ENCODE data around the gene OBP2A. TPM values are rescaled to one million over a fixed set of nuclear protein-coding genes. Genes with fewer than 3 reads are reported as not detected.

The OBP2A gene
- total RNA-seq, 1 experiment from 2014 or later = not detected

- no peak overlapping the region for H2BK12ac ChIP-seq (ENCODE audit: insufficient read length, low read depth, low read length)
- H4K5ac ChIP-seq (ENCODE audit: insufficient read length, low read depth, low read length) = no peak overlapping the region
- no peaks in the 10 kb centered on the region for H3K79me2 ChIP-seq (ENCODE audit: insufficient read depth, low read length)
- H3K27ac Mint-ChIP-seq = no peak overlapping the region
- H3K36me3 Mint-ChIP-seq (ENCODE audit: insufficient read depth in 1 of 3, low read depth in 3 of 3) = no peaks in the 10 kb centered on the region
- peaks cover 4% of the 10 kb centered on the region; the same call in 1 of the 2 replicates for H3K27me3 Mint-ChIP-seq (ENCODE audit: low read depth)
- no peak overlapping the region for H2BK15ac ChIP-seq (ENCODE audit: low read depth, low read length)
- H2BK20ac ChIP-seq (ENCODE audit: low read depth, low read length, poor library complexity, severe bottlenecking) = no peak overlapping the region
- H3K9me3 Mint-ChIP-seq = peaks cover 0 to 3% of the 10 kb centered on the region in 2 experiments; a peak in 1 of 5 replicates
- H3K4me1 Mint-ChIP-seq = peaks cover 5 to 11% of the 10 kb centered on the region in 2 experiments; a peak in 2 of 4 replicates
- no peak overlapping the region for H3K14ac ChIP-seq (ENCODE audit: insufficient read depth, low read length)
- no peaks in the 10 kb centered on the region for H3K23me2 ChIP-seq (ENCODE audit: insufficient read length, low read depth, low read length, poor library complexity, severe bottlenecking)
- no peak for TF ChIP-seq CTCF (conservative IDR thresholded peaks at IDR 0.05)
- no peak overlapping the region for H4K8ac ChIP-seq (replicated peaks; ENCODE audit: insufficient read length, low read depth, low read length)
- WGBS (ENCODE audit: extremely low coverage, insufficient read length, low lambda C conversion rate) = no CpG with 5 or more reads among the region's 13 CpGs
- no peak overlapping the region for H2AFZ ChIP-seq (ENCODE audit: low read length)
- H3T11ph ChIP-seq (ENCODE audit: low read length) = no peak overlapping the region
- no peak for DNase-seq
- H3K23ac ChIP-seq (ENCODE audit: insufficient read length, low read depth, low read length) = no peak overlapping the region
- no peak overlapping the region for H3K4me3 Mint-ChIP-seq
- H4K20me1 ChIP-seq (ENCODE audit: control insufficient read depth, insufficient read depth, insufficient read length) = no peaks in the 10 kb centered on the region
- no peak overlapping the region for H4K91ac ChIP-seq (ENCODE audit: insufficient read length, low read depth, low read length)
- no peak overlapping the region for H3K56ac ChIP-seq (ENCODE audit: insufficient read length, low read depth, low read length)
- no peak overlapping the region for H3K4ac ChIP-seq (ENCODE audit: low read depth, low read length)
- no peaks in the 10 kb centered on the region for H3K27me3 ChIP-seq (ENCODE audit: insufficient read depth, low read length)
- H3K27ac ChIP-seq (ENCODE audit: insufficient read length, low read depth, low read length) = no peak overlapping the region
- no peak overlapping the region for H2BK5ac ChIP-seq (ENCODE audit: insufficient read length, low read length)
- H3K4me2 ChIP-seq (ENCODE audit: insufficient read depth, insufficient read length, low read length) = no peak overlapping the region
- no peak overlapping the region for H3K9ac ChIP-seq (ENCODE audit: extremely low read depth, insufficient read length, low read length)
- no peak overlapping the region for H3K18ac ChIP-seq (ENCODE audit: insufficient read length, low read depth, low read length)
- no peaks in the 10 kb centered on the region for H3K9me3 ChIP-seq (ENCODE audit: control insufficient read depth, low read depth, low read length)
- no peak overlapping the region for H2AK5ac ChIP-seq (ENCODE audit: insufficient read length, low read length)
- no peaks in the 10 kb centered on the region for H3K79me1 ChIP-seq (ENCODE audit: insufficient read depth, low read depth, low read length, poor library complexity, severe bottlenecking)
- H3K4me1 ChIP-seq (ENCODE audit: insufficient read depth, low read length) = no peaks in the 10 kb centered on the region
- H2BK120ac ChIP-seq (ENCODE audit: low read depth, low read length, poor library complexity, severe bottlenecking) = no peak overlapping the region
Observed at GRCh38 chr9:135551456-135551855, 5.5 kb downstream of the OBP2A start.
